Progenitor cell of endocrine pancreas (in vitro differentiated cells): Measurements from ENCODE around the gene DIP2A. TPM values are rescaled to one million over a fixed set of nuclear protein-coding genes. Genes with fewer than 3 reads are reported as not detected.

Experiments
- DNase-seq: peaks from one replicate; pipeline ENCODE4 v3.0.0; 2021; ENCODE audit warnings: low spot score; ENCODE audit not compliant: unreplicated experiment
- H3K27ac Mint-ChIP-seq: 2 replicates; pipeline ENCODE4 v1.8.0; 2021; ENCODE audit warnings: mild to moderate bottlenecking, moderate library complexity, mixed read lengths
- H3K27me3 Mint-ChIP-seq: 2 replicates; pipeline ENCODE4 v1.8.0; 2021; ENCODE audit warnings: mixed read lengths
- H3K36me3 Mint-ChIP-seq: 2 replicates; pipeline ENCODE4 v1.8.0; 2022; ENCODE audit warnings: mixed read lengths; ENCODE audit not compliant: insufficient read depth
- H3K4me1 Mint-ChIP-seq: 2 replicates; pipeline ENCODE4 v1.8.0; 2021; ENCODE audit warnings: low read depth, mixed read lengths
- H3K4me3 Mint-ChIP-seq: 2 replicates; pipeline ENCODE4 v1.8.0; 2021; ENCODE audit warnings: low read depth, mild to moderate bottlenecking, moderate library complexity, mixed read lengths
- H3K9me3 Mint-ChIP-seq: 2 replicates; pipeline ENCODE4 v1.8.0; 2021; ENCODE audit warnings: low read depth, mixed read lengths
- total RNA-seq: library from RNA; stranded (reverse); gene quantifications from 2 replicates; pipeline ENCODE4 v1.2.1, GENCODE V29; 2021
- TF ChIP-seq, protein P1 (sequence below): fragments of 200-600 bp; sonication (generic); IDR thresholded peaks from one replicate; pipeline ENCODE4 v1.5.0; 2021; ENCODE audit warnings: antibody characterized with exemption, mild to moderate bottlenecking; ENCODE audit not compliant: unreplicated experiment

Gene DIP2A
- total RNA-seq, 1 donor from 2014 or later = 70.2 TPM

DNA sequence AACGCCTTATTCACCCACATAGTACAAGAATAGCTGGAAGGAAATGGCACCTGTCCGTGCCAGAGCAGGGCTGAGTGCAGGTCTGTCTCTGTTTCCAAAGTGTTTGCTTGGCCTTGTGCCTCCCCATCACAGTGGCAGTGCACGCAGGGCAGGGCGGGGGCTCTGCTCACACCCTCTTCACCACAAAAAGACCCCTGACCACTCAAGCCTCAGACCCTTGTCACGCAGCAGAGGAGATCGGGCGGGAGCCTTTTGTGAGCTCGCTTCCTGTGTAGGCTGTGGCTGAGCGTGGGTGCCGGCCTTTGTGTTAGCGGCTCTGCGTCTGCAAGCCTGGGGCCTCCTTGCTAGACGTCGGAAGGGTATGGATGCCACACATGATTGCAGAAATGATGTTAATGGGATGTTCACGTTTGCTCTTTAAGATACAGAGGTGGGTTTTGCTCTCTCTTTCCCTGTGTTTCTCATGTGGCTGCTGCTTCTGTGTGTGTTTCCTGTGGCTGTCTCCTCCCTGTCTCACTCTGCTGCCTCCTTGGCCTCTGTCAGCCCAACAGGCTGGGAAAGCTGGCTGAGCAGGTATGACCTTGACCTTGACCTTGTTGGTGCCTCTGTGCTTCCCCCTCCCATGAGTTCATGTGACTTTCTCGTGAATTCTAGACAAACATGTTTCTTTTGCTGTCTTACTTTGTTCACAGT lies 100.7 kb downstream of the DIP2A start:
- Mint-ChIP-seq H3K9me3 (no peaks in the 10 kb centered on the region), H3K4me3 (no peak overlapping the region), H3K27ac (peak overlapping the region; percentile 90), H3K27me3 (no peaks in the 10 kb centered on the region), H3K36me3 (peaks cover 19% of the 10 kb centered on the region), H3K4me1 (peaks cover 3% of the 10 kb centered on the region)
- DNase-seq = no peak
- TF ChIP-seq, protein P1, sequence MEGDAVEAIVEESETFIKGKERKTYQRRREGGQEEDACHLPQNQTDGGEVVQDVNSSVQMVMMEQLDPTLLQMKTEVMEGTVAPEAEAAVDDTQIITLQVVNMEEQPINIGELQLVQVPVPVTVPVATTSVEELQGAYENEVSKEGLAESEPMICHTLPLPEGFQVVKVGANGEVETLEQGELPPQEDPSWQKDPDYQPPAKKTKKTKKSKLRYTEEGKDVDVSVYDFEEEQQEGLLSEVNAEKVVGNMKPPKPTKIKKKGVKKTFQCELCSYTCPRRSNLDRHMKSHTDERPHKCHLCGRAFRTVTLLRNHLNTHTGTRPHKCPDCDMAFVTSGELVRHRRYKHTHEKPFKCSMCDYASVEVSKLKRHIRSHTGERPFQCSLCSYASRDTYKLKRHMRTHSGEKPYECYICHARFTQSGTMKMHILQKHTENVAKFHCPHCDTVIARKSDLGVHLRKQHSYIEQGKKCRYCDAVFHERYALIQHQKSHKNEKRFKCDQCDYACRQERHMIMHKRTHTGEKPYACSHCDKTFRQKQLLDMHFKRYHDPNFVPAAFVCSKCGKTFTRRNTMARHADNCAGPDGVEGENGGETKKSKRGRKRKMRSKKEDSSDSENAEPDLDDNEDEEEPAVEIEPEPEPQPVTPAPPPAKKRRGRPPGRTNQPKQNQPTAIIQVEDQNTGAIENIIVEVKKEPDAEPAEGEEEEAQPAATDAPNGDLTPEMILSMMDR = no peak

DNA sequence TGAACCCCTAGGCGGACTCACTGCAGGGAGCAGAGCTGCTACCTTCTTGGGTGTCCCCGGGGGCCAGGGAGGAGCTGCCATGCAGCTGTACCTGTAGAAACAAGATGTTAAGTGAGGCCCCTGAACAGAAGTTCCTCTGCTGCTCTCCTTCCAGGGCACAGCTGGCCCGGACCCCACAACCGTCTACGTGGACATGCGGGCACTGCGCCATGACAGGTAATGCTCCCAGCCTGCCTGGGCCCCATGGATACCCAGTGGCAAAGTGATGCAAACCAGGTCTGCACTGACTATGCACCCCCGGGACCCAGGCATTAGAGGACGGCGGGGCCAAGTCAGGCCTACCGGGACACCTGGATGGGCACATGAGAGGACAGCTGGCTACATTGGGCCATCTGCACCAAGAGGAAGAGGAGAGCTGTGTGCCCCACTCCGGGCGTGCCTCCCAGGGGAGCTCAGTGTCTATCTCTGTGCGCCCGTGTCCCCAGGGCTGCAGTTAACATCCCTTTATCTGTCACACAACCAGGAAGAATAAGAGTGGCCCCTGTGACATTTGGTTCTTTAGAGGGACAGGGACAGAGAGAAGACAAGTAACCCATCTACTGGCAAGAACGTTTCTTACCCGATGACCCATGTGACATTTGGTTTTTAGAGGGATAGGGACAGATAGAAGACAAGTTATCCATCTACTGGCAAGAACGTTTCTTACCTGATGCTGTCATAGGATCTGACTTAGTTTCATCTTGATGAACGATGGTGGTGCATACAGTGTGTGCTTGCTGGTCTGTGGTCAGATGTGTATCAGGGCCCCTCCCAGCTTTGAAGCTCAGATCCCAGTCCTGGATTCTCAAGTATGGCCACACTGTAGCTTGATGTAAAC lies 102.1 kb downstream of the DIP2A start:
- no peak for DNase-seq
- H3K9me3 Mint-ChIP-seq = no peaks in the 10 kb centered on the region
- no peak overlapping the region for H3K4me3 Mint-ChIP-seq
- H3K27me3 Mint-ChIP-seq = no peaks in the 10 kb centered on the region
- TF ChIP-seq, protein P1 = no peak
- no peak overlapping the region for H3K27ac Mint-ChIP-seq
- peaks cover 3% of the 10 kb centered on the region for H3K4me1 Mint-ChIP-seq
- peaks cover 16% of the 10 kb centered on the region for H3K36me3 Mint-ChIP-seq

DNA sequence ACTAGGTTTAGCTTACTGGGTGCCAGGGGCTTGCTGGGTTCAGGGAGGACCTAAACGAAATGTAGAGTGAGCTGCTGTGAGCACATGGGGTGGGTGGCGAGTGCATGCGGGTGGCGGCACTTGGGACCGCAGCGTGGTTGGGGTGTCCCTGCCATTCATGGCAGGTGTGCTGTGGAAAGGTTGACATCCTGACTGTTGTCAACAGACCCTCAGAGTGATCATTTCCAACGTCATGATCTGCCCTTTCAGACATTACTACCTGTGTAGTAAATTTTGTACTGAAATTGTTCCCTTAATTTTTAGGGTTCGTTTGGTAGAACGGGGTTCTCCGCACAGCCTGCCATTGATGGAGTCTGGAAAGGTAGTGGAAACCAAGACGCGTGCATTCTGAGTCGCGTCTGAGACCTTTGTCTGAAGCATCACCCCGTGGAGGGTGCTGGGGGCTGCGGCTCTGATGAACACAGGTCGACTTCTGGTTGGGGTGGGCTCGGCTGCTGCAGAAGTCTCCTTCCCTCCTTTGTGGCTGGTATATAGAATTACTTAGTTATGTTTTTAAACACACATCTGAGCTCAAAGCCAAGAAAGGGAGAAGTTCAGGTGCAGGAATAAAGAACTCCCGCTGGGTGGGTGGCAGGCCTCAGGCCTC lies 102.9 kb downstream of the DIP2A start:
- no peak for DNase-seq
- Mint-ChIP-seq H3K9me3 (no peaks in the 10 kb centered on the region), H3K4me1 (peaks cover 3% of the 10 kb centered on the region), H3K4me3 (no peak overlapping the region), H3K36me3 (peaks cover 13% of the 10 kb centered on the region), H3K27ac (no peak overlapping the region), H3K27me3 (no peaks in the 10 kb centered on the region)
- TF ChIP-seq, protein P1 = no peak

DNA sequence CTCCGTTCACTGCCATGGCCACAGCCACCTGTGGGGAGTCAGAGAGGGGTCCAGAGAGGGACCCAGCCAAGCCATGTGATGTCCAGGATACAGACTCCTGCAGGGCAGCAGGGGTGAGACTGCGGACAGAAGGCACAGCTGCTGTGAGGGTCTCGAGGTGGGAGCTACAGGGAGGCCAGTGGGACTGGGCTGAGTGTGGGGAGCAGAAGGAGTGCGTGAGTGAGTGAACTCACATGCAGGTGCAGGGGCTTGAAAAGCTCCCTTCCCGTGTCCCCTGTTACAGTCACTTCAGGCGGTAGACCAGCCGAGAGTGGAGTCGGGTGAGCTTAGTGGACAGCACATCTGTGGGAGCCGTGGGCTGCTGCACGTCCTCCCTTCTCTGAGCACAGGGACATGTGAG lies 103.8 kb downstream of the DIP2A start:
- Mint-ChIP-seq H3K4me1 (peaks cover 3% of the 10 kb centered on the region), H3K36me3 (peaks cover 13% of the 10 kb centered on the region), H3K27me3 (no peaks in the 10 kb centered on the region), H3K4me3 (no peak overlapping the region), H3K27ac (no peak overlapping the region), H3K9me3 (no peaks in the 10 kb centered on the region)
- TF ChIP-seq, protein P1 = no peak
- DNase-seq = no peak

DNA sequence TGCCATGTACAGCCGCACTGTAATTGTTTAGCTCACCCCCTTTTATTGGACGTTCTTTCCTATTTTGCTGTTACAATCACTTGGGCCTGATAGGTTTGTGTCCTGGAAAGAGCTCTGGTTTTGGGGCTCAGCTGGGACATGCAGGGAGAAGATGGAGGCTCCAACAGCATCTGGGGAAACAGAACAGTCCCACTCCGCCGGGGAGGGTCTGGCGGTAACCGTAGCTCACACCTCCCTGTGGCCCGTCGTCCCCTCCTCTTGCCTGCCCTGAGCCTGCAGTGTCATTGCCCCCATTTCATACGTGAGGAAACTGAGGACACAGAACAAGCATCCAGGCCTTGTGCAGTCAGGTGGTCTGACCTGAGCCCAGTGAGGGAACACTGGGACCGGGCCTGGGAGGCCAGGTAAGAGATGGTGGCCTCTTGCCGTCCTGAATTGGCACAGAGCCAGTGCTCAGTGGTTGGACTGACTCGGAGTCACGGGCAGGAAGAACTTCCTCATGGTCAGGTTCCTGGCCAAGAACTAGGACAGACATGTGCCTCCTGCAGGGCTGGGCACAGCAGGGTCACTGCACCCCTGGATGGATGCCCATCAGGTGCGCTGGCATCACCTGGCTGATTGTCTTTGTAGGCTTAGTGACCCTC lies 104.4 kb downstream of the DIP2A start:
- H3K36me3 Mint-ChIP-seq = peaks cover 17% of the 10 kb centered on the region
- H3K27me3 Mint-ChIP-seq = no peaks in the 10 kb centered on the region
- no peak overlapping the region for H3K4me3 Mint-ChIP-seq
- no peak for DNase-seq
- TF ChIP-seq, protein P1 = no peak
- peaks cover 3% of the 10 kb centered on the region for H3K4me1 Mint-ChIP-seq
- no peaks in the 10 kb centered on the region for H3K9me3 Mint-ChIP-seq
- no peak overlapping the region for H3K27ac Mint-ChIP-seq
